ENCODE data around the gene BTNL8. TPM values are rescaled to one million over a fixed set of nuclear protein-coding genes. Genes with fewer than 3 reads are reported as not detected.

The BTNL8 gene
- polyA plus RNA-seq, 3 donors = 0.13 to 0.50 (median 0.13) TPM

- Histone ChIP-seq H3K27ac (ENCODE audit: low read depth in 1 of 2, low read length in 2 of 2) (no peak overlapping the region), H3K79me2 (ENCODE audit: insufficient read depth, low read length) (no peaks in the 10 kb centered on the region), H3K36me3 (replicated peaks in 1 of 2; ENCODE audit: control insufficient read depth in 1 of 2, insufficient read depth in 2 of 2, low read length in 2 of 2) (no peaks in the 10 kb centered on the region), H3K4me3 (replicated peaks in 1 of 3; ENCODE audit: low read depth in 2 of 3, low read length in 3 of 3) (no peak overlapping the region), H3K27me3 (ENCODE audit: control insufficient read depth in 2 of 2, insufficient read depth in 2 of 2, low read length in 2 of 2) (no peaks in the 10 kb centered on the region), H3K9me3 (replicated peaks in 1 of 2; ENCODE audit: control insufficient read depth in 1 of 2, insufficient read depth in 1 of 2, low read length in 2 of 2) (peaks cover 15 to 27% of the 10 kb centered on the region in 2 donors), H4K20me1 (ENCODE audit: insufficient read depth, low read length) (no peaks in the 10 kb centered on the region), H3K4me1 (ENCODE audit: control insufficient read depth in 1 of 2, insufficient read depth in 2 of 2, low read length in 2 of 2) (no peaks in the 10 kb centered on the region), H3K9ac (ENCODE audit: insufficient read depth, low read length, poor library complexity, severe bottlenecking) (no peak overlapping the region), H2AFZ (ENCODE audit: insufficient read depth, low read depth, low read length, poor library complexity, severe bottlenecking) (no peak overlapping the region), H3K4me2 (replicated peaks; ENCODE audit: extremely low read depth, low read length, poor library complexity, severe bottlenecking) (no peak overlapping the region)
- Mint-ChIP-seq H3K27me3 (ENCODE audit: low read depth in 3 of 3) (peaks cover 2 to 20% (median 6%) of the 10 kb centered on the region in 3 donors), H3K36me3 (no peaks in the 10 kb centered on the region), H3K4me1 (peaks cover 4% of the 10 kb centered on the region), H3K4me3 (no peak overlapping the region), H3K9me3 (peaks cover 20 to 41% (median 32%) of the 10 kb centered on the region in 7 donors), H3K27ac (no peak overlapping the region)
- 100% methylated on average over 3 of the region's 6 CpGs for WGBS (ENCODE audit: insufficient coverage)
- DNase-seq = no peak
- no peak for TF ChIP-seq CTCF (IDR thresholded peaks at IDR 0.05)
- intact Hi-C loops (cut with micrococcal nuclease) = no loop called here
Measured at GRCh38 chr5:180938294-180938693, 39.3 kb downstream of the BTNL8 start.

- intact Hi-C loops (cut with micrococcal nuclease) = no loop called here
- Mint-ChIP-seq H3K9me3 (peaks cover 0 to 6% (median 0%) of the 10 kb centered on the region in 7 donors), H3K27me3 (ENCODE audit: low read depth in 3 of 3) (peaks cover 5 to 7% (median 6%) of the 10 kb centered on the region in 3 donors), H3K4me3 (no peak overlapping the region), H3K4me1 (no peaks in the 10 kb centered on the region), H3K27ac (no peak overlapping the region), H3K36me3 (no peaks in the 10 kb centered on the region)
- no peaks in the 10 kb centered on the region for H3K79me2 ChIP-seq (ENCODE audit: insufficient read depth, low read length)
- H3K9me3 ChIP-seq (replicated peaks in 1 of 2; ENCODE audit: control insufficient read depth in 1 of 2, insufficient read depth in 1 of 2, low read length in 2 of 2) = no peaks in the 10 kb centered on the region
- no peak overlapping the region for H3K9ac ChIP-seq (ENCODE audit: insufficient read depth, low read length, poor library complexity, severe bottlenecking)
- no peaks in the 10 kb centered on the region for H3K36me3 ChIP-seq (replicated peaks in 1 of 2; ENCODE audit: control insufficient read depth in 1 of 2, insufficient read depth in 2 of 2, low read length in 2 of 2)
- no peak for DNase-seq
- WGBS (ENCODE audit: insufficient coverage) = 100% methylated on average over 1 of the region's 6 CpGs
- H3K4me3 ChIP-seq (replicated peaks in 1 of 3; ENCODE audit: low read depth in 2 of 3, low read length in 3 of 3) = no peak overlapping the region
- no peak overlapping the region for H2AFZ ChIP-seq (ENCODE audit: insufficient read depth, low read depth, low read length, poor library complexity, severe bottlenecking)
- no peak for TF ChIP-seq CTCF (IDR thresholded peaks at IDR 0.05)
- no peaks in the 10 kb centered on the region for H4K20me1 ChIP-seq (ENCODE audit: insufficient read depth, low read length)
- no peak overlapping the region for H3K4me2 ChIP-seq (replicated peaks; ENCODE audit: extremely low read depth, low read length, poor library complexity, severe bottlenecking)
- H3K4me1 ChIP-seq (ENCODE audit: control insufficient read depth in 1 of 2, insufficient read depth in 2 of 2, low read length in 2 of 2) = no peaks in the 10 kb centered on the region
- H3K27ac ChIP-seq (ENCODE audit: low read depth in 1 of 2, low read length in 2 of 2) = no peak overlapping the region
- no peaks in the 10 kb centered on the region for H3K27me3 ChIP-seq (ENCODE audit: control insufficient read depth in 2 of 2, insufficient read depth in 2 of 2, low read length in 2 of 2)
Measured at GRCh38 chr5:180950291-180950949, 51.5 kb downstream of the BTNL8 start.
